CD1c-positive myeloid dendritic cell (primary cell): ENCODE results near the gene THRB.

Experiments used
- DNase-seq: peaks from one replicate; pipeline ENCODE4 v3.0.0-alpha.2; 2016; ENCODE audit errors: extremely low spot score

The THRB gene

DNA sequence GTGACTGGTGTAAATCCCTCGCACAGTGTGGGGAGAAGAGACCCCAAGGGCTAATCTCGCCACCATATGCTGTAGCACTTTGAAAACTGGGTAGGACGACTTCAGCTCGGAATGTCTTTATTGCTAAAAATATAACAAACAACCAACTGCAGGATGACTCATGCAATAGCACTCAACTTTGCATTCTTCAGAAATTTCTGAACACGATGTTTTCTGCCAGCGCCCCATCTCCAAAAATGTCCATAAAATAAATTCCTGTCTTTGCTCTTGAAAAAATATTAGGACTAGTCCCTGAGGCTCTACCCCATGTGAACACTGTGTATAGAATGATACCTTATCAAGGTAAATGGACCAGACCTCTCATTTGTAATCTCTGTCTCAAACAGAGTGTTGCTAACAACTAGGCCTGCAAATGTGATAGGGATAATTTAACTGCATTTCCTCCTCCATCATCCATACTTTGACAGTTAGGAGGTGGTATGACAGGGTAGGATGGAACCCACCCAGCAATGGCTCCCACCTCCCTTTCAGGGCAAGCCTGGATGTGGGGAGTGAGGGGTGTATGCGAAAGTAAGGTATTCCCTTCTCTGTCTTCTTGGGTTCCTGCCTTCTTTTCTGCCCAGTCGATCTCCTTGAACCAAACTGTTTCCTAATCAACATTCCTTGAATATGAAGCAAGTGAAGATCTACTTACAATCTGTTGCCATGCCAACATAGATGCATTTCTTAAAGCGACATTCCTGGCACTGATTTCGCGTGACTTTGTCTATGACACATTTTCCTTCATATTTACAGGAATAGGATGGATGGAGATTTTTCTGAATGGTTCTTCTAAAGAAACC lies 348.4 kb downstream of the THRB start:
- no peak for DNase-seq

DNA sequence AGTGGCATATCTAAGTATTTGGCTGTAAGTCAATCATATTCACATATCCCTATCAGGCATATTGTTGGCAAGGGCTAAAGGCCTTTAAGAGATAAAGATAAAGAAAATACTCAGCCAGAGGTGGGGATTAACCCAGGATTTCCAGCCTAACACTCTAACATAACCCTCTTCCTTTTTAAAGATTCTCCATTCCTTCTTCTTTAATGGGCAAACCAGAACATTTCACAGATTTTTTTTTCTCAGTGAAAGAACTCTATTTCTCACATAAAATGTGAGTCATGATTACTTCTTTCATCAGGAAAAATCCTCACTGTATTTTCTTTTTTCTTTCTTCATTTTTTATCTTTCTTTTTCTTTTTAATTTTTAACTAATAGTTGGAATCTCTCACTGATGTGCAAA lies 349.2 kb downstream of the THRB start:
- no peak for DNase-seq

DNA sequence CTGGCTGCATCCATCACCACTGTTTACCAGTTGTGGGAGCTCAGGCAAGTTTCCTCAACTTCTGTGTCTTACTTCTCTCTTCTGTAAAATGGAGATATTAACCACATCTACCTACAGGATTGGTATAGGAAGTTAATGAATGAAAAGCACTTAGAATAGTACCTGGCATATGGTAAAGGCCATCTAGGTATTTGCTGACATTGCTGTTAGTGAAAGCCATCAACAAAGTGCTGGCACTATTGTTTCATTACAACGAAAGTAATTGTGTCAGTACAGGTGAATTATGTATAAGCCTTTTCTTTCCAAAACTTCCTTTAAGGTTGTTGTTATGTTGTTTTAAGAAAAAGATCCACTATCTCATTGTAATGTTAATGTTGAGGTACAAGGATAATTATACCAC lies 352.5 kb downstream of the THRB start:
- DNase-seq = no peak

DNA sequence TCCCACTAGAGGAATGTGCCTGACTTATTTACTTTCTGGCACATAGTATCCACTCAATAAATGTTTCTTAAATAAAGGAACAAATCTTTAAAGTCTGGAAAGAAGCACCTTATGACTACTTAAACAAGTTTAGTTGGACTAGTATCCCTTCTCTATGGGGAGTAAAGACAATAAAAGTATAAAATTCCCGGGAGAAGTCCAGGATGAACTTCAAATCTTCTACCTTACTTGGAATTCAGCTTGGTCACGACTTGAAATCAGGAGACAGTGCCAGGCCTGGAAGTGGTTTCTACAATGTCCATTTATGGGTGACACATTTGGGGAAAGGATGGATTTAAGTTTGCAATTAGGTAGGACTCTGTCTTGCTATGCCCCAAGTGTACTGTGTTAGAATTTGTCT lies 353.1 kb downstream of the THRB start:
- no peak for DNase-seq

DNA sequence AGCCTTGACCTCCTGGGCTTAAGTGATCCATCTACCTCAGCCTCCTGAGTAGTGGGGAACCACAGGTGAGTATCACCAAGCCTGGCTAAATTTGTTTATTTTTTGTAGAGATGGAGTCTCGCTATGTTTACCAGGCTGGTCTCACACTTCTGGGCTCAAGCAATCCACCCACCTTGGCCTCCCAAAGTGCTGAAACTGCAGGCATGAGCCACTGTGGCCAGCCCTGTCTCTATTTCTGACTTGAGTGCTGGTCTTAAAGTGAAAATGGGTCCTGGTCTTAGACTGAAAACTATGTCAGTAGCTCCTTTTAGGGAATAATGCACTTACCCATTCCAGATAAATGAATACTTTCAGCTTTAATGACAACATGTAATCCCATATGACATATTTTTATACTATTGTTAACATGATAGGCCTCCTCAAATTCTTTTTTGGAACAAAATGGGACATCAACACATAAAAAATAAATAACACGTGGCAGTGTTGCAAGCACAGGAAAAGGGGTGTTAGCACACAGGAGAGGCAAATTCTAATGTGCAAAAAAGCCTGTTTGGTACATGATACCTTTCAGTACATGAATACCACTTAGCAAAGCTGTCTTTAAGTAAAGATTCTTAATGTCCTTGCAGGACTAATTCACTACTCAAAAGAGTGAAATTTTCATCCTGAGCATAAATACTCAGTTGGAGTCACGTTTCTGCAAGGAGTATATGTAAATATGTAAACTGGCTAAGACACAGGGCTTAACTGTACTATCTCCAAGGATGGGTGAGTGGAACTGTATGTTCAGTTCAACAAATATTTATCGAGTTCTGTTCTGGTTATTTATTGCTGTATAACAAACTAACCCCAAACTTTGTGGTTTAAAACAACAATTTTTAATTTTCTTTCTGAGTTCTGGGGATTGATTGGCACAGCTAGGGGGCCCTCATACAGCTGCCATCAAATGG lies 354.9 kb downstream of the THRB start:
- no peak for DNase-seq

DNA sequence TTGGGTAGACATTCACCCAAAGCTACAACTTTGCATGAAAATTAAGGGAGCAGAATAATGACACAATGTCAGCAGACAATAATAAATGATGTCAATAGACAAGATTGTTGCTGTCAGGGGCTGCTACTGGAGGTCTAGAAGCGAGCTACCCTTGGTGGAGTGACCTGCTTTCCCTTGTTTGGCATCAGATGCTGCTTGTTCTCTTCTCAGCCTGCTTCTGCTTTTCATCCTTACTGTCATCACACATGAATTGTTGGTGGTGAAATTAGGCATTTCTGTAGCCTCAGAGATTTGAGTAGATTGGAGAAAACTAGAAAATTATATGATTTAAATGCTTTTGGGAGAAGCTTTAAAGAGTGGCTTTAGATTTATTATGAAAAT lies 355.8 kb downstream of the THRB start:
- no peak for DNase-seq

DNA sequence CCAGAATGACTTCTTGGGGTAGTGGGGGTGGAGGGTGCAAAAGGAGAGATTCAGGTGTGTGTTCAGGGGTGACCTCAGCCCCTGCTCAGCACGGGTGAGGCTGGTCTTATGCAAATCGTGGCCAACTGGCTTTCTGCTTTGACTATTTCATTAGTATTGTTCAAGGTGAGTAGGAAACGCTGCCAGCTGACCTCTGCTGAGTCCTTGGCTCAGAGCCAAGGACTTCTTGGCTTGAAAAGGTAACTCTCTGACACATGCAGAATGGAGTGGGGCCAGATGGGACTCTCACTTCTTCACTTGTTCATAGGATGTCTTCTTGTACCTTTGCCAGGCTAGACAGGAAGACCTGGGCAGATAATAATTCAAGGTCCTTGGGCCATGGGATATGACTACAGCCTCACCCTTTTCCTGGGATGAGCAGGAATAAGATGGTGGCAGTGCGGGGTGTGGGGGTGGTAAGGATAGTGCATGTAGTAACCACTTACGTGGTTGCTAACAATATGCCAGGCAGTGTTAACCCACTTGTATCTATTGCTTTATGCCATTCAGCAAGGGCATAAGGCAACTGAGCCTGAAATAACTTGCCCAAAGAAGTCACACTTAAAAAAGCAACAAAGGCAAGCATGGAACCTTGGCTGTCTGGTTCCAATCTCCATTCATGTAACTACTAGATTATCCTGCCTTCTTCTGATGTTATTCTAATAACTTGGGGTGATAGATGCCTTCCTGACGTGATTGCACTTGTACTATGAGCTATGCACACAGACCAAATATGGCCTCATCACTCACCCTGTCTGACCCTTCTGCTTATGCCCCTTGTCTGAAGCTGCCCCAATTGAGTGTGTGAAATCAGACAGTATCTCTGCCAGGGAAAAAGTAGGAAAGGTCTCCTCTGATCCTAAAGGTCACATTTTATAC lies 356.4 kb downstream of the THRB start:
- no peak for DNase-seq

DNA sequence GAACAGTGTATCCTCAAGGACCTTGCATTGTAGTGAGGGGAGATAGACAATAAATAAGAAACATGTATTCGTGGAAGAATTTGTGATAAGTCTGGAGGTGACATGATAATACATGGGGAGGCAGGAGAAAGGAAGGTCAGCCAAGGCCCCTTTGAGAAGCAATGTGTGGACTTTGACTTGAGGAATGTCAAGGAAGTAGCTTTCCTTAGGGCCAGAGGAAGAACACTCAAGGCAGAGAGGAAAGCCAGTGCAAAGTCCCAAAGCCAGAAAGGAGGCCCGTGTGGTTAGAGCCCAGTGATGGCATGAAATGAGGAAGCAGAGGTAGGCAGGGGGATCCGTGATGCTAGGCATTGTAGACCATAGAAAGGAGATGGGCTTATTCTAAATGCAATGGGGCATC lies 357.3 kb downstream of the THRB start:
- no peak for DNase-seq

DNA sequence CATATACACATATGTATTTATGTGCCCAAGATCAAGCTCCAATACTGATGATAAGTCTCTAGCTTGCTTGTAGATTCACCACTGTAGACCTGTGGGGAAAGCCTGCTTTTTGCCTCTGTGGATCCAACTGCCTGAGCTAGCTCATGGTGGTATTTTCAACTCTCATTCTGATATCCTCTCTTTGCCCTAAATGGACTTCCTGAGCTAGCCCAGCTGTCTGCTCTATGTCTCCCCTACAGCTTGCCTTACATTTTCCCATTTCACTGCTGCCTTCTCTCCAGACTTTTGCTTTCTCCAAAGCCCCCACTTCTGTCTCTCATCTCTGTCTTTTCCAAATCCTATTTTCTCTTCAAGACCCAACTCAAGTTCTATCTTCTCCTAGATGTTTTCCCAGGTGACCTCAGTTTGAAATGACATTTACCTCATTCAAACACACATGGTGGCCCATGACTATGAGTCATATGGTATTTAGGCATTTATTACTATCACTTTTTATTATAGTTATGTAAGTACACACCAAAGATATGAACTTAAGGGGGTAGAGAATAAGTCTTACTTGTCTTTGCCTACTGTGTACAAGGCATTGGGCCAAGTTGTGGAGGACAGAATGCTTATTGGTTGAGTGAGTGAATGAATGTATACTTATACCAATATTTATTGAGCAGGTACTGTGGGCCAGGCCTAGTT lies 357.9 kb downstream of the THRB start:
- no peak for DNase-seq

DNA sequence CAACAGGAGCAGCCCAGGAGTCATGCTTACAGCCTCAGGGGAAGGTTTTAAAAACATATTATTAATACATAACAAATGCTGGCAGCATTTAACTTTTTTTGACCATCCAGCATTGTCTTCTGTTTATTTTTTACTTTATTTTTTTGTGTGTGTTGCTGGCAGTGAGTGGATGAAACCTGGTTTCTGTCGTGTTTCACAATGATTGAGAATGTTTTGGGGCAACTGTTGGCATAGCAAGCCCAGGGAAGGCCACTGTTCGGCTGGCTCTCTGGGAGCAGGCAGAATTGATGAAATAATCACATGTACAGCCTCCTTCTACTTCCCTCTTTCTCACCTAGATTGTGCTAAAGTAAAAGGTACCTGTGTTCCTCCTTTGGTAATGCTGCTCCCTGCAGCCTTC lies 359.4 kb downstream of the THRB start:
- DNase-seq = no peak

DNA sequence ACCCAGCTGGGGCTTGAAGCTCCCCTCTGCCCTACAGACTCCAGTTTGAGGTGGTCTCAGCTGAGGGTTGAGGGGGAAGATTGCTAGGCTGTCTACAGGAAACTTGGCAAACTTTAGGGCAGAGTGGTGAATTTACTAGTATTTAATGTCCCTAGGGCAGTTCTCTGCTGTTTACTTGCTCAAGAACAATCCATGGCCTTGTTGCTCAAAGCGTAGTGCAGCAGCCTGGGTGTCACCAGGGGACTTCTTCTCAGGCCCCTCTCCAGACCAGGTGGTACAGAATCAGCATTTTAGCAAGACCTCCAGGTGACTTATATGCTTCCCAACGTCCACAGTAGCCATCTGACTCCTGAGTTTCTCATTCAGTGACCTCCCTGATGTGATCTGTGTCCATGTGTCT lies 360.7 kb downstream of the THRB start:
- DNase-seq = no peak

DNA sequence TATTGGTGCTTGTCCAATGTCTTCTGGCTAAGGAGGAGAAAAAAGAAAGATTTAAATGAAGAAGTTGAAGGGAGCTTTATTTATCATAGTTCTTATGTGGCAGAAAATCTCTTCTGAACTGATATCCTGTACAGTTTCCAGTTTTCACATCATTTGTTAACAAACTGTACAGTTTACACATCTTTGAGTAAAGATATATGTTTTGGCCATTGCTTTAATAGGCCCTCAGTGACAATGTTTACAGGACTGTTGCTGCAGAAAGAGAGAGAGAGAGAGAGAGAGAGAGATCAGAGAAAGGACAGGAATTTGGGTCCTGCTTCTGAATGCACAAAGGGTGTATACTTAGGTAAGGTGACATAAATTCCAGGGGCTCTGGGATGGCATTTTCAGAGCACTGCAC lies 361.2 kb downstream of the THRB start:
- no peak for DNase-seq

DNA sequence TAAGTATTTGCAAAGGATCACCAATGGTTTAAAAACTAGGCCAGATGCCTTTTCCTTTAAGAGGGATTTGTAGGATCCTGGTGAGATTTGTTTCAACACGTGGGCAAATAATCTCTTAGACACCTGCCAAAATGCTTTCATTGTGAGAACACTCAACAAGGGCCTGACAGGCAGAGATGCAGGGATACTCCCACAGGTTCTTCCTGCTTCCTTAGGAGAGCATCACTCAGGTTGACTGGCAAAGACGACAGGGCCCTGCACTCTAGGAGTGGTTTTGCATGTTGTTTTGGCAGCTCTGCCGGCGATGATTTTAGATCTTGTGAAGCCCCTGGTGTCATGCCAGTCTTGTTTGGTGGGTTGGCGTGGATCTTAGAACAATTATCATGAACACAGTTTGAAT lies 365.1 kb downstream of the THRB start:
- DNase-seq = no peak

DNA sequence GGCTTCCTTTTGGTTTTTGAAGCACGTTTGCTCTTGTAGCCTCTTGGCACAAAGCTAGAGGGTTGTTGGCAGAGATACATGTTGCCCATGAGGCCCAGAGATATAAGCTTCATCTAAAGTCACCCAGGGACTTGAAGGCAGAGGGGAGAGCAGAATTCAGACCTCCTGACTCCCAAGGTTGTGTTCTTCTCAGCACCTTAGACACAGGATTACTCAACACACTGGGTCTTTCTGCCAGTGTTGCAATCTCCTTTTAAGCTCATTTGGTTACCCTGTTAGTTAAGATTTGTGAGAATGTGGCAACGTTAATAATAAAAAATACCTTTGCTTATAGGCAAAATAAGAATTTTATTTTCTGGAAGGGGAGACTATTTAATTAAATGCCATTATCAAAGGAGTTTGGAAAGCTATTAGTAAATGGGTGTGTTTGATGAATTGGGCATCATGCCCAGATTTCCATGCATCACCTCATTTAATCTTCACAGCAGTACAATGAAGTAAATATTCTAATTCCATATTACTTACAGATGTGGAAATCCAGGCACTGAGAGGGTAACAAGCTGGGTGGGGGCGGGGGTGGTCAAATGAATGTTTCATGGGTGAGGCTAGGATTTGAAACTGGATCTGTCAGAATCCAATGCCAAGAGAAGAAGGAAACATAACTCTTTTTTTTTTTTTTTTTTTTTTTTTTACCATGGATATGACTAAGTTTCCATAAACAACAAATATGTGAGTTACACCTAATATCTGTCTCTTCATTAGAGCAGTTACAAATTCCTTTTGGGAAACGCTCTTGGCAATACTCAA lies 366.2 kb downstream of the THRB start:
- no peak for DNase-seq

DNA sequence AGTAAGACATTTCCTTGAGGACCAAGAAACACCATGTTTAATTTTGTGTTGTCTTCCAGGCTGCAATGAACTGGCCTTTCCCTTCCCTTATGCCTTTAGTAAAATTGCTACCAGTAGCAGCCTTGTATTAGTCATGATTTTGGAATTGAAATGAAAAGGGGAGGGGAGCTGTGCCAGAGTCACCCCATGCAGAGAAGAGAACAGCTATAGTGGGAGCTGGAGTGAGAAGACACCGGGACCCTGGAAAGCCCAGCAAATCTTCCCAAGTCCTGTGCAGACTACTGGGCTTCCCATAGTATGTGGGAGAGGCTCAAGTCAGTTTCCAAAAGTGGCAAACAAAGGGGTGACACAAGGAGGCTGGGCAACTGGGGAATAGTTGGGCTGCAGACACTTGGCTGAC lies 371.1 kb downstream of the THRB start:
- DNase-seq = no peak

DNA sequence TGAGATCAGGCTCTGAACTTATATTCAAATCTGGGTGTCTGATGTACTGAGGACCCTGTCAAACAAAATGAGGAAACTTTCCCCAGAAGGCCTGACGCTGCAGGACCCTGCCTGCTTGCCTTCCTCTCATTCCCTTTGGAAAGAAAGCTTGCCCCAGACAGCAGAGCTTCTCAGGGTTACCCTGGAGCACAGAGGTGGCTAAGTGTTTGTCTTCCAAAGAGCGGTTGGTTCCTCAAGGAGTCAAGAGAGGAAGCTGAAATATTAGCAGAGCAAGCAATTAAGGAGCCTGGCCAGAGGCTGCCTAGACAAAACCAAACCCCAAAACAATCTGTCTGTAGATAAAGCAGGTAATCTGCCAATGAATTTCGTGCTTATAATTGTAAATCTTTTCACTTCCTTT lies 374.2 kb downstream of the THRB start:
- DNase-seq = no peak

DNA sequence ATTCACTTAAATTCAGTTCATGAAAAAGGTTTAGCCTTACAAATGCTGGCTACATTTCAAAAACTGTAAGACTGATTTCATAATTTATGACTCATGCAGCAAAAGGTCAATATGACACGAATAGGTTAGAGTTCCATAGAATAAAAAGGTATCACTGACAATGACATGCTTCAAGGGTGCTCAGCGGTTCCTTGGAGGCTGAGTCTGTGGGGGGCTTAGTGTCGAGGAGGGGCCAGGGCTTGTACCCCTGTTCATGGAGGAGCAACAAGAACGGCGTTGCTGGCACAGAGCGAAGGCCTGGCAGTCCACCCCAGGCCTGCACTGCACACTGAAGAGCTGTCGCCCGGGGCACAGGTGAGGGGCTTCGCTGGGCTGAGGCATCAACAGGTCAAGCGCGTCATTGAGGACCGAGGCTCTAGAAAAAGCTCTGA lies 375.3 kb downstream of the THRB start:
- no peak for DNase-seq

DNA sequence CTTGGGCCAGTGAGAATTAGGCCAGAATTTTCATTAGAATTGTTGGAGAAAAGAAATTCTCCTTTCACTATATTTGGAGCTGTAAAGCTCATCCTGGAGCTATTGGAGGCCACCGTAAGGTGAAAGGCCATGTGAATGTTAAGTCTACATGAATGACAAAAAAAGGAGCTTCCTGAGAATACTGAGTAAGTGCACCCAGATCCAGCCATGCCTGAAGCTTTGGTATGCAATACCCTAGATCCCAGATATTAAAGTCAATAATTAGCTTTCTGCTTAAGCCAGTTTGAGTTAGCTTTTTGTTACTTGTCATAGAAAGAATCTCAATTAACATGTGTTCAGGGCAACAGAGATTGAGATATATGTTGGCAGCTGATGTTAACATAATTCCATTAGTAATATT lies 377.1 kb downstream of the THRB start:
- no peak for DNase-seq

DNA sequence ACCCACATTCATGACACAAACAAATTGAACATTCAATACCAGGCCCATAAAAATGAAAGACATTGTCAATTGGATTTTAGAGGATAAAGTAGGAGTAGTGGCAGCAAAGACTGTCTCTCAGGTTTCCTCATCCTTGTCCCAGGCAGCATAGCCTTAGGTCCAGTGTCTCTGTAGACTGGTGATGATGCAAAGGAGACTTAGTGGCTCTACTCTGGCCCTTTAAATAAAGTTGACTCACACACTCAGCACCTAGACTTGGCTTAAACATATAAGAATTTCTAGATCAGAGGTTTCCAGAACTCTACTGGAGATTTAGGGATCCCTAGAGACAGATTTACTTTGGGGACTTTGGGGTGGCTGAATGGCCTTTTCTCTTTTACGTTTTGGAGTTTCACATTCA lies 382.9 kb downstream of the THRB start:
- no peak for DNase-seq

DNA sequence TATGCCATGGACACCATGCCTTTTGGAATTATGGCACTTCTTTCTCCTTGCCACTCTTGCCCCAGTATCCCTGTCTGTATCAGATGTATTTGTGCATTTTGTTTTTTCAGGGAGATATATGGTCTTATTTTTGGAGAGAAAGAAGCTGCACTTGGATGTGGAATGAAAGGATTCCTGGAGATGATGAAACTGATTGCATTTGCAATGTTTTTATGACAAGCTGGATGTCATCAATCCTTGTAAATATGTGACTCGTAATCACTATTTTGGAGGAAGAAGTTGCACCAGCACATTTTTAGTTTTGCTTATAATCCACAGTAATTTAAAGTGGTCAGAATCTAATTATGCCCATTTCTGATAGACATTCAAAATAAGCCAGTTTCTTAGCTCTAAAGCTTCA lies 384.6 kb downstream of the THRB start:
- no peak for DNase-seq
